CD8-positive, alpha-beta memory T cell (primary cell): ENCODE data around the gene MGMT. TPM values are rescaled to one million over a fixed set of nuclear protein-coding genes. Genes with fewer than 3 reads are reported as not detected.

Experiments used
- CTCF ChIA-PET: fragments of 350-600 bp; sonication (Branson Sonifier 250); formaldehyde crosslinking; loops from one replicate; lab custom pipeline; 2021; ENCODE audit warnings: antibody characterized with exemption; lab: Charles Lee
- POLR2A ChIA-PET: fragments of 350-600 bp; sonication (Branson Sonifier 250); formaldehyde crosslinking; loops from one replicate; lab custom pipeline; 2021; ENCODE audit warnings: antibody characterized with exemption; lab: Charles Lee
- DNase-seq, 5 donors: peaks; one replicate each; pipeline versions ENCODE4 v3.0.0 to v3.0.0-alpha.2; 2020 to 2022; ENCODE audit warnings: mixed read lengths in 1 of 5
- H3K27ac ChIP-seq: one replicate; pipeline ENCODE4 v1.7.0; 2013; ENCODE audit warnings: low read depth, mild to moderate bottlenecking, low read length, moderate library complexity
- H3K27me3 ChIP-seq: 2 replicates; pipeline ENCODE4 v1.7.0; 2013; ENCODE audit warnings: low read length, mild to moderate bottlenecking; ENCODE audit not compliant: insufficient read depth, poor library complexity, severe bottlenecking
- H3K36me3 ChIP-seq: 2 replicates; pipeline ENCODE4 v1.7.0; 2013; ENCODE audit warnings: mild to moderate bottlenecking, low read length, moderate library complexity; ENCODE audit not compliant: insufficient read depth
- H3K4me1 ChIP-seq: 2 replicates; pipeline ENCODE4 v1.7.0; 2013; ENCODE audit warnings: mild to moderate bottlenecking, low read length, moderate library complexity; ENCODE audit not compliant: insufficient read depth
- H3K4me3 ChIP-seq: 2 replicates; pipeline ENCODE4 v1.7.0; 2013; ENCODE audit warnings: mild to moderate bottlenecking, low read length
- H3K9me3 ChIP-seq: 2 replicates; pipeline ENCODE4 v1.7.0; 2013; ENCODE audit warnings: mild to moderate bottlenecking, low read length
- H3K27ac Mint-ChIP-seq, 8 donors: one replicate each; pipeline ENCODE4 v1.8.0; 2020 to 2021; ENCODE audit warnings: mixed read lengths in 8 of 8, mild to moderate bottlenecking in 6 of 8, inconsistent platforms in 3 of 8, moderate library complexity in 3 of 8
- H3K27me3 Mint-ChIP-seq, 2 donors: one replicate each; pipeline ENCODE4 v1.8.0; 2020 to 2021; ENCODE audit warnings: mixed read lengths in 2 of 2, mild to moderate bottlenecking in 1 of 2, moderate library complexity in 1 of 2
- H3K36me3 Mint-ChIP-seq, 3 donors: one replicate each; pipeline ENCODE4 v1.8.0; 2020 to 2021; ENCODE audit warnings: mixed read lengths in 3 of 3, inconsistent platforms in 1 of 3, mild to moderate bottlenecking in 1 of 3
- H3K4me1 Mint-ChIP-seq, 3 donors: one replicate each; pipeline ENCODE4 v1.8.0; 2020 to 2021; ENCODE audit warnings: mixed read lengths in 3 of 3, inconsistent platforms in 1 of 3, mild to moderate bottlenecking in 1 of 3
- H3K4me3 Mint-ChIP-seq, 7 donors: one replicate each; pipeline ENCODE4 v1.8.0; 2020 to 2021; ENCODE audit warnings: mixed read lengths in 7 of 7, mild to moderate bottlenecking in 6 of 7, moderate library complexity in 4 of 7, inconsistent platforms in 2 of 7
- H3K9me3 Mint-ChIP-seq, 5 donors: one replicate each; pipeline ENCODE4 v1.8.0; 2020 to 2022; ENCODE audit warnings: mixed read lengths in 5 of 5, mild to moderate bottlenecking in 3 of 5, moderate library complexity in 2 of 5, inconsistent platforms in 1 of 5
- polyA plus RNA-seq: library from polyadenylated mRNA; unstranded; fragments of 300-500 nt; fragmentation: Illumina TruSeq; gene quantifications from one replicate; pipeline ENCODE4 v1.2.3, GENCODE V29; 2021
- total RNA-seq, 2 experiments: library from RNA; stranded (reverse); gene quantifications; one replicate each; pipeline ENCODE4 v1.2.3, GENCODE V29; 2021

MGMT gene
- total and polyA plus RNA-seq, 3 experiments from 2014 or later = 19.7 to 31.7 (median 22.4) TPM

DNA sequence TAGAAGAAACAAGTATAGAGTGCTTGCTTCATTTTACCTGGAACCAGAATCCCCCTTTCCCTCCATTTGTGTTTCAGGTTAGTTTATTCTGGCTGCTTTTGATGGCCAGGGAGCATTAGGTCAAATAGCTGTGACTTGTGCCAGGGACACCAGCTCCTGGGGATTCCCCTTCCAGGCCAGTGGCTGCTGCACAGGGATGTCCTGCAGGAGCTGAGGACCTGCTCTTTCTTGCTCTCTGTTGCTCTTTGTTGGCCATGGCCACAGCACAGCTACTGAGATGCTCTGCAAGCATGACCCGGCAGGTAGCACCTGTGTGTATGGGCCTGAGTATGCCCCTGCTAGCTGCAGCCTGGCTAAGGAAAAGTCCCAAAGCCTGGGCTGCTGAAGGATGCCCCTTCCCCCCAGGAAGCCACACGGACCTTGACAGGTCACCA lies 288.1 kb downstream of the MGMT start:
- POLR2A ChIA-PET = no interaction called here

DNA sequence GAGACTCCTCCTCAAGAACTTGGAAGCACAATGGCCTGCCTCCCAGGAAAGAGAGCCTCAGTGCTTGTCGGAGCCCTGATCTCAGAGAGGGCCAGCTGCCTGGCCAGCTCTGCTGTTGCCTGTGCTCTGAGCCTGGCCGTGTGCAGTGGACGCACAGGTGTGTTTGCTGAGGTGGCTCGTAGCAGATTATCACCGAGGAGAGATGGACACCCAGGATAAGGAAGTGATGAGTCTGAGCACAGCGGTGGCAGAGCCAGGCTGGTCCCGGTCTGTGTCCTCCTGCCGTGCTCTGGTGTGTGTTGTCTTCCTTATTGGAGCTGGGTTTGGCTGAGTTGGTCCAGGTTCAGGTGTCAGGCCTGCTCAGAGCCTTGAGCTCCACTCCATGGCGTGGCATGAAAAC lies 288.6 kb downstream of the MGMT start:
- DNase-seq = peak in 1 of 5 donors; percentile 17
- no peaks in the 10 kb centered on the region for H3K36me3 ChIP-seq
- peaks cover 4 to 12% (median 10%) of the 10 kb centered on the region in 3 donors for H3K4me1 Mint-ChIP-seq
- H3K9me3 Mint-ChIP-seq = peaks cover 34 to 78% (median 36%) of the 10 kb centered on the region in 5 donors
- no peak overlapping the region for H3K4me3 Mint-ChIP-seq
- ChIA-PET CTCF (no interaction called here), POLR2A (no interaction called here)
- no peaks in the 10 kb centered on the region for H3K27me3 Mint-ChIP-seq
- peaks cover 16 to 71% (median 40%) of the 10 kb centered on the region in 3 donors for H3K36me3 Mint-ChIP-seq
- no peak overlapping the region for H3K27ac Mint-ChIP-seq
- no peaks in the 10 kb centered on the region for H3K4me1 ChIP-seq
- no peaks in the 10 kb centered on the region for H3K9me3 ChIP-seq
- H3K27me3 ChIP-seq = no peaks in the 10 kb centered on the region
- no peak overlapping the region for H3K4me3 ChIP-seq
- H3K27ac ChIP-seq = no peak overlapping the region

More for the DNA sequence above, 288.1 kb downstream of the MGMT start:
- Histone ChIP-seq H3K9me3 (no peaks in the 10 kb centered on the region), H3K27me3 (no peaks in the 10 kb centered on the region), H3K4me3 (no peak overlapping the region), H3K27ac (no peak overlapping the region), H3K36me3 (no peaks in the 10 kb centered on the region), H3K4me1 (no peaks in the 10 kb centered on the region)
- no peak for DNase-seq
- no peak overlapping the region for H3K4me3 Mint-ChIP-seq
- CTCF ChIA-PET = no interaction called here
- peaks cover 35 to 79% (median 41%) of the 10 kb centered on the region in 5 donors for H3K9me3 Mint-ChIP-seq
- no peak overlapping the region for H3K27ac Mint-ChIP-seq
- peaks cover 16 to 68% (median 37%) of the 10 kb centered on the region in 3 donors for H3K36me3 Mint-ChIP-seq
- no peaks in the 10 kb centered on the region for H3K27me3 Mint-ChIP-seq
- peaks cover 4 to 12% (median 10%) of the 10 kb centered on the region in 3 donors for H3K4me1 Mint-ChIP-seq

DNA sequence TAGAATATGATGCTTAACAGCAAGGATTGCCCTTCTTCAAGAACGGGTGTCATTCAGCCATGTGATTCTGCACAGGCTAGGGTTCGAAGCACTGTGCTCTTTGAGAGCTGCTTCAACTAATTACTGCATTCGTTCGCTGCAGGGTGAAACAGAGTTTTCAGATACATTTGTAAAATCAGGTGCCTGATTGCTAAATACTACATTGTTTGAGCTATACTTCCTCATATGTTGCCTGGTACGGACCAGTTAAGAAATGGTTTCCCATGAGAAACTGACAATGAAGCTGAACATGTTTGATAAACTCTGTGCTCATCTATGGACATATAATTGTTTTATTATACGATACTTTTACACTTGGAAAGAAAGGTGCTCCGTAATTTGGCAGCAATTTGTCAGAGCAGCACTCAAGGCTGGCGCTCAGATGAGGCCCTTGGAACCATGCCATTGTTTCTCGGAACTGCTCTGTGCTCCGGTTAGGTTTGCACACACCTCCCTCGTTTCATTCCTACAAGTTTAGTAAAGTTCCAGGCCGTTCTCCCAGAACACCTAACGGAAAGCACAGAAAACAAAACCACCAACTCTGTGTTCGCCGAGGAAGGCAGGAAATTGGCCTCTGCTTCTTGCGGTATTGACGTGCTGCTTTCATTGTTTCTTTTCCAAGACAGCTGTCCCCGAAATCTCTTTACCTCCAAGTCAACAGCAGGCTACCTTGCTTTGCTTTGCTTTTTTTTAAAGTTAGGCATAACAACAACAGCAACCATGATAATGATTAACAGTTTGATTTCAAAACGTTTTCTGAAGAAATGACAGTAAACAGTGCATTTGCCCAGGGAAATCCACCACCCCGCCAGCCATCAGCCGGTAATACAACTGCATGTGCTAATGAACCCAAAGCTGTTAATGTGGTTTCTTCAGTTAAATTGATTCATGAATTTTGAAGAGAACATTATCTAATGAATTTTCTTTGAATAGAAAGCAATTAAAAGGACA lies 290.2 kb downstream of the MGMT start:
- no peak for DNase-seq
- ChIA-PET CTCF (no interaction called here), POLR2A (no interaction called here)
- peak overlapping the region in 2 of 7 donors; percentile 31 to 52 for H3K4me3 Mint-ChIP-seq
- no peaks in the 10 kb centered on the region for H3K27me3 Mint-ChIP-seq
- H3K4me1 ChIP-seq = no peaks in the 10 kb centered on the region
- peaks cover 18 to 79% (median 24%) of the 10 kb centered on the region in 5 donors for H3K9me3 Mint-ChIP-seq
- H3K36me3 Mint-ChIP-seq = peaks cover 22 to 72% (median 51%) of the 10 kb centered on the region in 3 donors
- H3K4me3 ChIP-seq = no peak overlapping the region
- no peak overlapping the region for H3K27ac ChIP-seq
- no peak overlapping the region for H3K27ac Mint-ChIP-seq
- H3K36me3 ChIP-seq = no peaks in the 10 kb centered on the region
- H3K27me3 ChIP-seq = no peaks in the 10 kb centered on the region
- peaks cover 4 to 12% (median 10%) of the 10 kb centered on the region in 3 donors for H3K4me1 Mint-ChIP-seq
- no peaks in the 10 kb centered on the region for H3K9me3 ChIP-seq

DNA sequence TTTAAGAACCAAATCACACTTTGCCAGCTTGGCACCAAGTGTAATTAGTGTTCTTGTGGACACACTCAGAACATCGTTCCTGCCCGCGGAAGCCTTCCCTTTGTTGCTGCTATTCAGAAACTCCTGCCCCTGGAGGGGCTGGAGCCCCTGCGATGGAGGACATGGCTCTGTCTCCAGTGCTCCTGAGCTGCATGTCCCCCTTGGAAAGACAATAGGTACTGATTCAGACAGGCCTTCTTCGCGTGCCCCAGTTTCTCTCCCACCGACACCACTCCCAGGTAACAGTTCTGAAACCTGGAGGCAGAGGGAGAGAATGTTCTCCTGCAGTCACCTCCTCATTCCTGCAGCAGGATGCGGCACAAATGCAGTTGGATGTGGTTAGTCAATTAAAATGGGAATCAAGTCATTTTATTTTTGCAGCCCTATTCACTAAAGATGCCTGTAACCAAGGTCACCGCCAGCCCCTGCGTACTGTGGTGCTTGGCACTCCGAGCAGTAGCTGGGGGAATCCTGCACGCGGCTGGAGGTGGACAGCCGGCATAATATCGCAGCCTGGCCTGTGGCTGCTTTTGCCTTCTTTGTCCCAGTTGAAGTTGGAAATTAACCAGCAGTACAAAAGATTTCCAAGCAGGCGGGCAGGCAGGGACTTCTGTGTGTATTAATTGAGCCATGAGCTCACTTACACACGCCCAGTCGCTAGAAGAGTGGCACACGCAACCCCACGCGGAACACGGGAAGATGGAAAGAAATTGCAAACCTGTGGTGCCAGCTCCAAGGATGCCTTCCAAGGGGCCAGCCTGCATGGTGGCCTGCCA lies 291.4 kb downstream of the MGMT start:
- ChIA-PET POLR2A (no interaction called here), CTCF (no interaction called here)
- H3K27ac ChIP-seq = no peak overlapping the region
- no peak overlapping the region for H3K4me3 ChIP-seq
- H3K4me3 Mint-ChIP-seq = no peak overlapping the region
- no peak overlapping the region for H3K27ac Mint-ChIP-seq
- DNase-seq = peak in 1 of 5 donors; percentile 23
- H3K36me3 ChIP-seq = no peaks in the 10 kb centered on the region
- H3K36me3 Mint-ChIP-seq = peaks cover 24 to 75% (median 61%) of the 10 kb centered on the region in 3 donors
- H3K27me3 Mint-ChIP-seq = no peaks in the 10 kb centered on the region
- H3K9me3 Mint-ChIP-seq = peaks cover 7 to 78% (median 14%) of the 10 kb centered on the region in 5 donors
- H3K9me3 ChIP-seq = no peaks in the 10 kb centered on the region
- no peaks in the 10 kb centered on the region for H3K4me1 ChIP-seq
- peaks cover 4 to 12% (median 10%) of the 10 kb centered on the region in 3 donors for H3K4me1 Mint-ChIP-seq
- H3K27me3 ChIP-seq = no peaks in the 10 kb centered on the region

DNA sequence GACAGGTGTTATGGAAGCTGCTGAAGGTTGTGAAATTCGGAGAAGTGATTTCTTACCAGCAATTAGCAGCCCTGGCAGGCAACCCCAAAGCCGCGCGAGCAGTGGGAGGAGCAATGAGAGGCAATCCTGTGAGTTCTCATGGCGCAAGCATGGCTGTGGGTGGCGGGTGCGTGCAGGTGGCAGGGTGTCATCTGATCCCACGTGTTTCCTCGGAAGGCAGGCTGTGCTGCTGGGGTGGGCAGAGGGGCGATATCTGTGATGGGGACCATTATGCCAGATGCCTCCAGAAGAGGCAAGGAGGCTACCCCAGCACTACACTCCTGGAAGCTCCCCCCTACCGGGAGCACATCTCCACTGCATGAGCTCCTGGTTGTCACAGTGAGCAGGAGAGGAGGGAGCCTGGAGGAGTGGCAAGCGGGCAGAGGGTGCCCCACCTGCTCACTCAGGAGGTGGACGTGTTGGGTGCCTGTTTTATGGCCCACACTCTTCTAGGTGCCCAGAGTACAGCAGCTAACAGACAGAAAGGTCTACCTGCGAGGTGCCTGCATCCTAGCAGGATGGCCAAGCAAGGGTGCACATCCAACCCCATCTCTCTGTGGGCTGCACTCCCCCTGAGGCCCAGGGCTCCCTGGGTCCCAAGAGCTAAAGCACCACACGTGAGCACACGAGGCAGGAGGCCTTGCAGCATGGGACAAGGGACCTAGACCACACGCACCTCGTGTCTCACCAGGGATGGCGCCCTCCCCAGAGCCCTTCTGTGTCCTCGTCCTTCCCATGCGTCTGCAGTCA lies 292.4 kb downstream of the MGMT start:
- H3K4me1 Mint-ChIP-seq = peaks cover 4 to 12% (median 10%) of the 10 kb centered on the region in 3 donors
- Histone ChIP-seq H3K27me3 (no peaks in the 10 kb centered on the region), H3K9me3 (no peaks in the 10 kb centered on the region), H3K27ac (no peak overlapping the region), H3K4me1 (no peaks in the 10 kb centered on the region), H3K36me3 (no peaks in the 10 kb centered on the region), H3K4me3 (no peak overlapping the region)
- POLR2A ChIA-PET = no interaction called here
- peaks cover 0 to 74% (median 9%) of the 10 kb centered on the region in 5 donors for H3K9me3 Mint-ChIP-seq
- peaks cover 22 to 71% (median 62%) of the 10 kb centered on the region in 3 donors for H3K36me3 Mint-ChIP-seq
- CTCF ChIA-PET = no interaction called here
- H3K4me3 Mint-ChIP-seq = peak overlapping the region in 1 of 7 donors; percentile 69
- no peak for DNase-seq
- peak overlapping the region in 1 of 8 donors; percentile 42 for H3K27ac Mint-ChIP-seq
- H3K27me3 Mint-ChIP-seq = no peaks in the 10 kb centered on the region

DNA sequence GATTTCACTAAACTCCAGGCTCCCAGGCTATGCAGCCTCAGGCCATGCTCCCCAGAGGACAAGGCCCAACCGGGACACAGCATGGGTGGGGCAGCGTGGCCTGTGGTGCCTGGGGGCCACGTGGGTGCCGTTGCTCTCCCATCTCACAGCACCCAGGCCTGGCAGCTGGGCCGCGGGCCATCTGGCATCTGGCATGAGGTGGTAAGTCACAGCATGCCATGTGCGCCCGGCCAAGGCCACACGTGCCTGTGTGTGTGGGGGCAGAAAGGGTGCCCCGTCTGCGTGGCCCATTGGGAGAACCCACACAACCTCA lies 292.9 kb downstream of the MGMT start:
- peak overlapping the region in 1 of 7 donors; percentile 80 for H3K4me3 Mint-ChIP-seq
- peaks cover 4 to 12% (median 10%) of the 10 kb centered on the region in 3 donors for H3K4me1 Mint-ChIP-seq
- H3K4me1 ChIP-seq = no peaks in the 10 kb centered on the region
- H3K9me3 Mint-ChIP-seq = peaks cover 0 to 73% (median 10%) of the 10 kb centered on the region in 5 donors
- DNase-seq = peak in 1 of 5 donors; percentile 30
- H3K9me3 ChIP-seq = no peaks in the 10 kb centered on the region
- H3K27me3 ChIP-seq = no peaks in the 10 kb centered on the region
- no peak overlapping the region for H3K27ac ChIP-seq
- no peaks in the 10 kb centered on the region for H3K36me3 ChIP-seq
- no peaks in the 10 kb centered on the region for H3K27me3 Mint-ChIP-seq
- no peak overlapping the region for H3K27ac Mint-ChIP-seq
- ChIA-PET POLR2A (no interaction called here), CTCF (no interaction called here)
- no peak overlapping the region for H3K4me3 ChIP-seq
- peaks cover 22 to 68% (median 62%) of the 10 kb centered on the region in 3 donors for H3K36me3 Mint-ChIP-seq

DNA sequence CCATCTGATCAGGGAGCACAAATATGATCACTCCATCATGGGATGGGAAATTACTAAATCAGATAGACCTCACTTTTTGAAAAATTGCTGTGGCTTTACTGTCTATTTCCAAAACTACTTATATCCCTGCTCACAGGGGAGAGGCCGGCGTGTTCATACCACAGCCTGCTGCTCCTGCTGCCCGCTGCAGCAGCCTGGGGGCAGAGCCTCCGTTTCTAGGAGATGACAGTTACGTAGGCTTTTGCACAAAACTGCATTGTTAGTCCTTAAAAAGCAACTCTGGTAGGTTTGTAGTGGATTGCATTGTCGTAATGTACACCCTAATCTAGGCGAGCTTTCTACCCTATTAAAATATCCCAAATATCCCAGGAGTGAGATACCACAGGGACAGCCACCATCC lies 293.4 kb downstream of the MGMT start:
- ChIA-PET POLR2A (no interaction called here), CTCF (no interaction called here)
- Mint-ChIP-seq H3K36me3 (peaks cover 22 to 68% (median 62%) of the 10 kb centered on the region in 3 donors), H3K4me3 (peak overlapping the region in 1 of 7 donors; percentile 80), H3K4me1 (peaks cover 4 to 12% (median 10%) of the 10 kb centered on the region in 3 donors), H3K27ac (no peak overlapping the region), H3K9me3 (peaks cover 0 to 75% (median 10%) of the 10 kb centered on the region in 5 donors), H3K27me3 (no peaks in the 10 kb centered on the region)
- Histone ChIP-seq H3K27me3 (no peaks in the 10 kb centered on the region), H3K27ac (no peak overlapping the region), H3K4me1 (no peaks in the 10 kb centered on the region), H3K4me3 (no peak overlapping the region), H3K36me3 (no peaks in the 10 kb centered on the region), H3K9me3 (no peaks in the 10 kb centered on the region)
- no peak for DNase-seq
